HFFc6 (cell line): Measurements from ENCODE around the gene CEP192. TPM values are rescaled to one million over a fixed set of nuclear protein-coding genes. Genes with fewer than 3 reads are reported as not detected.
A peak's percentile ranks its signal among the peaks of the same experiment; 100 is the strongest.

ENCODE experiments used
- DNase-seq: peaks from one replicate; pipeline ENCODE4 v3.0.0-alpha.2; 2018
- H3K27ac Mint-ChIP-seq: 2 replicates; pipeline ENCODE4 v1.8.0; 2020; ENCODE audit warnings: mild to moderate bottlenecking, mixed read lengths
- H3K27me3 Mint-ChIP-seq: 2 replicates; pipeline ENCODE4 v1.8.0; 2021; ENCODE audit warnings: mild to moderate bottlenecking, moderate library complexity, mixed read lengths; ENCODE audit not compliant: insufficient read depth
- H3K36me3 Mint-ChIP-seq: 2 replicates; pipeline ENCODE4 v1.8.0; 2021; ENCODE audit warnings: low read depth, mixed read lengths
- H3K4me1 Mint-ChIP-seq: 2 replicates; pipeline ENCODE4 v1.8.0; 2020; ENCODE audit warnings: low read depth, mixed read lengths
- H3K4me3 Mint-ChIP-seq: 2 replicates; pipeline ENCODE4 v1.8.0; 2020; ENCODE audit warnings: mild to moderate bottlenecking, moderate library complexity, mixed read lengths
- H3K9me3 Mint-ChIP-seq: 2 replicates; pipeline ENCODE4 v1.8.0; 2020; ENCODE audit warnings: mild to moderate bottlenecking, mixed read lengths
- total RNA-seq, 6 experiments: library from RNA; stranded (reverse); fragmentation: NEBNext Ultra II Directional; extraction: Animal tissue kit (Norgen Biotek cat#: 25700); gene quantifications; 2 replicates in 1 of 6; 3 replicates in 5 of 6; pipeline ENCODE4 v1.2.3, GENCODE V29; 2021
- TF ChIP-seq, protein P1 (sequence below): fragments of 200-600 bp; sonication (generic); IDR thresholded peaks from 2 replicates; pipeline ENCODE4 v1.5.0; 2021; ENCODE audit warnings: antibody characterized with exemption, mild to moderate bottlenecking

Gene CEP192
- total RNA-seq, 6 experiments from 2014 or later, result 15.1 to 21.0 (median 18.4) TPM

DNA sequence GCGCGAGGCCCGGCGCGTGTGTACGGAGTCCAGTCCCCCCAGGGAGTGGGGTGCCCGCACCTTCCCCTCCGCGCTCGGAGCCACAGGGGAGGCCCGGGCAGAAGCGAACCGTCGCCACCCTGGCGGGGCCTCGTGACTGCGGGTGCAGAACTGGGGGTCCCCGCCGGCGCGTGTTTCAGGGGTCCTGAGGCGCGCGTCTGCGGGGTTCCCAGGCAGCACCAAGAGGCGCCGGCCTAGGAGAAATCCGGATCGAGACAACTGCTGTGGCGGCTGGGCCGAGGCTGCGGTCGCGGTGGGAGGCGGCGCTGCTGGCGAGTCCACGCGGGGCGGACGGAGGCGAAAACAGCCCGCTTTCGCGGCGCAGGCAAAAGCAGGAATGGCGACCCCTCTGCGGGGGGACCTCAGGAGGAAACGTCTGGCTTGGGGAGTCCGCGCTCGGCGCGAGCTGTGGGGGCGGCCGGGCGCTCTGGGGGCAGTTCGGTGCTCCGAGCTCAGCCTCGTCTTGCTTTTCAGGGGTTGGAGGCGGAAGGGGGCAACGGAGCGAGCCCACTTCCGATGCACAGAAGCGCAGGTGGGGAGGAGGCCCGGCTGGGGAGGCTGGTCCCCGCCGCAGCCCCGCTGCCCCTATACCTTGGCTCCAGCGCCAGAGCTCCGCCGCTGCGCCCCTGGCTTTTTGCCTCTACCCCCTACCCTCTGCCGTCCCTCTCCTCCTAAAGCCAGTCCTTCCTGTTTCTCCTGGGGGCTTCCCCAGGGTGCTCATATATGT, 145.9 kb downstream of the CEP192 start:
- TF ChIP-seq, protein P1, sequence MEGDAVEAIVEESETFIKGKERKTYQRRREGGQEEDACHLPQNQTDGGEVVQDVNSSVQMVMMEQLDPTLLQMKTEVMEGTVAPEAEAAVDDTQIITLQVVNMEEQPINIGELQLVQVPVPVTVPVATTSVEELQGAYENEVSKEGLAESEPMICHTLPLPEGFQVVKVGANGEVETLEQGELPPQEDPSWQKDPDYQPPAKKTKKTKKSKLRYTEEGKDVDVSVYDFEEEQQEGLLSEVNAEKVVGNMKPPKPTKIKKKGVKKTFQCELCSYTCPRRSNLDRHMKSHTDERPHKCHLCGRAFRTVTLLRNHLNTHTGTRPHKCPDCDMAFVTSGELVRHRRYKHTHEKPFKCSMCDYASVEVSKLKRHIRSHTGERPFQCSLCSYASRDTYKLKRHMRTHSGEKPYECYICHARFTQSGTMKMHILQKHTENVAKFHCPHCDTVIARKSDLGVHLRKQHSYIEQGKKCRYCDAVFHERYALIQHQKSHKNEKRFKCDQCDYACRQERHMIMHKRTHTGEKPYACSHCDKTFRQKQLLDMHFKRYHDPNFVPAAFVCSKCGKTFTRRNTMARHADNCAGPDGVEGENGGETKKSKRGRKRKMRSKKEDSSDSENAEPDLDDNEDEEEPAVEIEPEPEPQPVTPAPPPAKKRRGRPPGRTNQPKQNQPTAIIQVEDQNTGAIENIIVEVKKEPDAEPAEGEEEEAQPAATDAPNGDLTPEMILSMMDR, result no peak
- peaks cover 12% of the 10 kb centered on the region for H3K9me3 Mint-ChIP-seq
- DNase-seq, result no peak
- peaks cover 13% of the 10 kb centered on the region for H3K27me3 Mint-ChIP-seq
- H3K4me1 Mint-ChIP-seq, result peaks cover 17% of the 10 kb centered on the region
- peak overlapping the region; percentile 80 for H3K4me3 Mint-ChIP-seq
- no peak overlapping the region for H3K27ac Mint-ChIP-seq
- H3K36me3 Mint-ChIP-seq, result peaks cover 9% of the 10 kb centered on the region; the same call in 1 of the 2 replicates

DNA sequence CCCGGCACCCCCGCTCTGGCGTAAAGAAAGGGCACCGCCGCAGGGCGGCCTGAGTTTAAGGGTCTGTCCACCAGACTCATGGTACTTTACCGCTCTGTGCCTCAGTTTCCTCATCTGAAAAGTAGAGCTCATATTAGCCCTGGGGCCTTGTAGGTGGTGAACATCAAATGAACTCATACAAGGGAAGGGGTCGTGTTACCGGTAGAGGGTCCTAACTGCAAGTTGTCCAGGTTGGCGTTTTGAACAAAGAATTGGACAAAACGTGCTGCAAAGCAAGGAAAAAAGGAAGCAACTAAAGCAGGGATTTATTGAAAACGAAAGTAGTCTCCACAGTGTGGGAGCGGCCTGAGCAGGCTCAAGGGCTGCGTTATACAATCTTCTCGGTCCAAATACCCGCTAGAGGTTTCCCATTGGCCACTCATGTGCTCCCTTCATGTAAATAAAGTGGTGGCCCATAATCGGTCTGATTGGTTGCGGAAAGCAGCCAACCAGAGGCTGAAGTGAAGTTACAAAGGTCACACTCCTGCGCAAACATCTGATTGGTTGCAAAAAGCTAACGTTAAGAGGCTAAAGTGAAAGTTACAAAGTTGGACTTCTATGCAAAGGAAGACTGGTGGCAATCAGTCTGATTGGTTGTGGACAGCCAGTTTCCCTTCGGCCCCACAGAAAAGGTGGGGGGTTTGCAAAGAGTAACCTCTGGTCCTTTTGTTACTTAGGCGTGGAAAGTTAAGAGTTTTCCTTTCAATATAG, 146.7 kb downstream of the CEP192 start:
- peaks cover 17% of the 10 kb centered on the region for H3K4me1 Mint-ChIP-seq
- peaks cover 13% of the 10 kb centered on the region for H3K27me3 Mint-ChIP-seq

DNA sequence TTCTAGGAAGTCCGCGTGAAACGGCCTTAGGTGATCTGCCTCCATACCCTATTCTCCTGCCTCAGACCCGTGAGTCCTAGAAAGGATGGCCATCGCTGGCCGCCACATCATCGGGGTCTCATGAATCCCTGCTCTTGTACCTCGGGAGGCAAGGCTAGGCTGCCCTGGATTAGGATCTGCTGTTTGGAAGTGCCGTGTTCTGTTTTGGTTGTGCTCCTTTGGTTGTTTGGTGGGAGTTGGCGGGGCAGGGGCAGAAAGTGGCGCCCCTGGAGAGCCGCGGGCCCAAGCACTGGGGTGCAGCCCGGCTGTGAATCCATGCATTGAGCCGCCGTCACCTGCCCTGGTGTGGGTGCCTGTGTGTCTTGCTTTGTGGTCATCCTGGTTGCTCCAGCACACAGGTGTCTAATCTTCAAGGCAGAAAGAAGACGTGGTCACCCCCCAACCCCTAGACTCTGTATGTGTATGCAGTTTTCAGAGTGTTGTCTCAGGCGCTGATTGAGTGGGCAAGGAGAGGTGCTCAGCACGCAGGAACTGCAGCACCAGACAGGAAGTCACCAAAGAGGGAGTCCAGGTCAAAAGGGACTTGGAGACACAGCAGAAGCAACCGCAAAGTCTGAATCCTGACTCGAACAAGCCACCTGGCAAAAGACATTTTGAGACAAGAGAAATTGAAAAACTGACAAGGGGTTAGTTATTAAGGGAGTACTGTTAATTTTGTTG, 147.4 kb downstream of the CEP192 start:
- DNase-seq, result no peak
- Mint-ChIP-seq H3K9me3 (peaks cover 14% of the 10 kb centered on the region), H3K27ac (no peak overlapping the region), H3K4me1 (peaks cover 11% of the 10 kb centered on the region), H3K4me3 (no peak overlapping the region), H3K36me3 (peaks cover 5% of the 10 kb centered on the region; the same call in 1 of the 2 replicates), H3K27me3 (peaks cover 13% of the 10 kb centered on the region)
- TF ChIP-seq, protein P1, result no peak

More for the DNA sequence above, 146.7 kb downstream of the CEP192 start:
- Mint-ChIP-seq H3K9me3 (peaks cover 12% of the 10 kb centered on the region), H3K27ac (no peak overlapping the region), H3K36me3 (peaks cover 9% of the 10 kb centered on the region; the same call in 1 of the 2 replicates), H3K4me3 (peak overlapping the region; percentile 80)
- TF ChIP-seq, protein P1, result no peak
- no peak for DNase-seq

DNA sequence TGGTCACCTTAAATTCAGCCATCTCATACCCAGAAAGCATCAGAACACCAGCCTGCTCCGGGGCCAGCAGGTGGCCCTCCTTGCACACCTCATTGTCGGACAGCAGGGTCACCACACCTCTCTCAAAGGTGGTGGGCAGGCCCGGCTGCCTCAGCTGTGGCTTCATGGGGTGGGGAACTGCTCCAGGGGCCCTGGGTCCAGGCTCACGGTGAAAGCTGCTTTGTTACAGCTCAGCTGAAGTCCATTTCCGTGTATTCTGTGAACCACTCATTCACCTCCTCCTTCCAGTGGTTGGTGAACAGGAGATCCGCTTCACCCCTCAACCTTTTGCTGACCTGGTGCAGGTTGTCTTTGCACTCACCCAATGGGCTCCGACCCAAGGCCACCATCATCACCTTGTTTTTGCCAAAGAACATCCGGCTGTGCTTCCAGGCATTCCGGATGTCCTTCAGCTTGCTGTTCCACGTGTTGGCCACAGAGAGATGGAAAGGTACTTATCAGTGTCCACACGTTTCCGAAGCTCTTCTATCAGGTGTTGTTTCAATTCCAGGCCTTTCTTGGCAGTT, 148.8 kb downstream of the CEP192 start:
- DNase-seq, result no peak
- Mint-ChIP-seq H3K27ac (no peak overlapping the region), H3K27me3 (peaks cover 13% of the 10 kb centered on the region), H3K36me3 (no peaks in the 10 kb centered on the region), H3K4me1 (peaks cover 10% of the 10 kb centered on the region), H3K4me3 (no peak overlapping the region), H3K9me3 (peaks cover 11% of the 10 kb centered on the region; the same call in 1 of the 2 replicates)
- TF ChIP-seq, protein P1, result no peak

DNA sequence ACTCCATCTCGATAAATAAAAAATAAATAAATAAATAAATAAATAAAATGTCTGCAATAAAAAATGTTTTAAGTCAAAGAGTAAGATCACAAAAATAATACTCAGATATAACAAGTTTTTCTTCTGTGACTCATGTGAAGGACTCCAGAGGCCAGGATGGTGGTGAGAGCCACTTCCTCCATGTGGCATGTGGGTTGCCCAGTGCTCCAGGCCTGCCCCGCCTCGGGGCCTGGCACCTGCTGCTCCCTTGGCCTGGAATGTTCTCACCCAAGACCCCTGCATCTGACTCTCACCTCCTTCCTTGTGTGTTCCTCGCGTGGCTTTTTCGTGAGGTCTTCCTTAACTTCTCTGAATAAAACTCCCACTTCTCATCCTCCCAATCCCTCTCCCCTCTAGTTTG, 150.0 kb downstream of the CEP192 start:
- Mint-ChIP-seq H3K9me3 (peaks cover 11% of the 10 kb centered on the region; the same call in 1 of the 2 replicates), H3K4me3 (no peak overlapping the region)

More for the DNA sequence above, 150.0 kb downstream of the CEP192 start:
- no peak for DNase-seq
- H3K4me1 Mint-ChIP-seq, result peaks cover 10% of the 10 kb centered on the region
- TF ChIP-seq, protein P1, result no peak
- H3K36me3 Mint-ChIP-seq, result no peaks in the 10 kb centered on the region
- H3K27ac Mint-ChIP-seq, result no peak overlapping the region
- H3K27me3 Mint-ChIP-seq, result peaks cover 9% of the 10 kb centered on the region
